ENCODE results near the gene COL17A1. TPM values are rescaled to one million over a fixed set of nuclear protein-coding genes. Genes with fewer than 3 reads are reported as not detected.

Gene COL17A1
- total RNA-seq, 4 donors from 2014 or later = 0.12 to 10.7 (median 0.68) TPM

GRCh38 chr10:104119996-104120395, 34.3 kb upstream of the COL17A1 start:
- Histone ChIP-seq H3K9me3 (no peaks in the 10 kb centered on the region), H3K4me1 (peaks cover 5 to 22% (median 7%) of the 10 kb centered on the region in 3 donors), H3K27me3 (no peaks in the 10 kb centered on the region), H3K36me3 (peaks cover 0 to 4% of the 10 kb centered on the region in 2 donors), H3K27ac (peak overlapping the region; percentile 96 to 99 (median 98)), H3K4me3 (no peak overlapping the region)
- no peak for TF ChIP-seq CTCF (IDR thresholded peaks at IDR 0.05)
- TF ChIP-seq POLR2A (IDR thresholded peaks at IDR 0.05) = no peak
- no peak for TF ChIP-seq EP300 (IDR thresholded peaks at IDR 0.05)
- no peak for TF ChIP-seq POLR2AphosphoS5 (IDR thresholded peaks at IDR 0.05)
- WGBS, 2 donors (ENCODE audit: low coverage in 1 of 2) = 25 to 89% methylated on average over 3 of the region's 3 CpGs
- ATAC-seq = no peak

GRCh38 chr10:104117839-104118323, 32.2 kb upstream of the COL17A1 start:
- Histone ChIP-seq H3K36me3 (no peaks in the 10 kb centered on the region), H3K27me3 (no peaks in the 10 kb centered on the region), H3K4me3 (no peak overlapping the region), H3K4me1 (peaks cover 5 to 16% (median 7%) of the 10 kb centered on the region in 3 donors), H3K9me3 (no peaks in the 10 kb centered on the region), H3K27ac (no peak overlapping the region)
- TF ChIP-seq POLR2AphosphoS5 (IDR thresholded peaks at IDR 0.05) = no peak
- no peak for TF ChIP-seq CTCF (IDR thresholded peaks at IDR 0.05)
- no peak for TF ChIP-seq EP300 (IDR thresholded peaks at IDR 0.05)
- TF ChIP-seq POLR2A (IDR thresholded peaks at IDR 0.05) = no peak
- ATAC-seq = no peak
- WGBS, 2 donors (ENCODE audit: low coverage in 1 of 2) = 85 to 88% methylated on average over 2 to 4 of the region's 4 CpGs

- H3K4me3 ChIP-seq = no peak overlapping the region
- TF ChIP-seq POLR2AphosphoS5 (IDR thresholded peaks at IDR 0.05) (no peak), EP300 (IDR thresholded peaks at IDR 0.05) (no peak), CTCF (IDR thresholded peaks at IDR 0.05) (no peak), POLR2A (IDR thresholded peaks at IDR 0.05) (no peak)
- no peaks in the 10 kb centered on the region for H3K9me3 ChIP-seq
- no peaks in the 10 kb centered on the region for H3K4me1 ChIP-seq
- no peak overlapping the region for H3K27ac ChIP-seq
- 8 to 27% methylated on average over 1 of the region's 1 CpG for WGBS, 2 donors (ENCODE audit: low coverage in 1 of 2)
- H3K36me3 ChIP-seq = no peaks in the 10 kb centered on the region
- no peaks in the 10 kb centered on the region for H3K27me3 ChIP-seq
- ATAC-seq = no peak
These were observed 27.8 kb upstream of the COL17A1 start for GRCh38 chr10:104113376-104113956.

DNA sequence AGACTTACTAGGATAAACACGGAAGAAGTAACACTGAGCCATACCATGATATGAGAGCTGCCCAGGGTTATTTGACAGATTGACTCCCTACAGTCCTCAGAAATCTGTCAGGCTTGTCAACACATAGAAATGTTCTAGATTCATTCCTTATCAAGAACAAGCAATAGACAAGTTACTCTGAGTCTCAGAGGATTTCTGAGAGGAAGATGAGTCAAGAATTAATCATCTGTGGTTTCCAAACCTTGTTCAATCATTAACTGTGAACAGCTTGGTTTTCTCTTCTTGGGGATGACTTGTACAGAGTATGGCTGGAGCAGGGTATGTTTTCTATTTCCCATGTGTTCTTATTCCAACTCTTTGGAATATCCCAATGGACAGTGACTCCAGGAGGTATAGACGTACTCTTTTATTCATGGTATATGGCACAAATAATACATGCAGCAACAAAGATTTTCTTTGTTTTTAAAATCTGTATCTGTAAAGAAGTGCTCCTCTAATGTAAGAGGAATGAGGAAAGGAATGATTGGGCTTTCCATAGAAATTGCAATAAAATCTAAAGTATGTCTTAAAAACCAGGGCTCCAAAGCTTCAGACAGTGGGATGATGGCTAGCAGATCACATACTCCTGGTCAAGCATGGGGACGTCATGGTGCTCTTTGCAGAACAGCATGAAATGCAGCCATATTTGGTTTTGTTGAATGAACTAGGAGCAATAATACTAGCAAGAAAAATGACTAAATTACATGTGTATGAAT, 24.4 kb upstream of the COL17A1 start:
- no peak for TF ChIP-seq EP300 (IDR thresholded peaks at IDR 0.05)
- no peak for TF ChIP-seq CTCF (IDR thresholded peaks at IDR 0.05)
- no peak for TF ChIP-seq POLR2A (IDR thresholded peaks at IDR 0.05)
- no peak for TF ChIP-seq POLR2AphosphoS5 (IDR thresholded peaks at IDR 0.05)
- 63% methylated on average over 3 of the region's 3 CpGs for WGBS, 2 donors (ENCODE audit: low coverage in 1 of 2)
- no peak for ATAC-seq

More for the DNA sequence above, 24.4 kb upstream of the COL17A1 start:
- Histone ChIP-seq H3K27me3 (no peaks in the 10 kb centered on the region), H3K4me1 (no peaks in the 10 kb centered on the region), H3K9me3 (no peaks in the 10 kb centered on the region), H3K27ac (no peak overlapping the region), H3K36me3 (no peaks in the 10 kb centered on the region), H3K4me3 (no peak overlapping the region)
